K562 (cell line): ENCODE results near the gene GPR183. TPM values are rescaled to one million over a fixed set of nuclear protein-coding genes. Genes with fewer than 3 reads are reported as not detected.

Experiments
- ATAC-seq: fragments of 200-7000 bp; cut with Tn5 transposase; 3 replicates; pipeline ENCODE4 v1.9.1; 2020; ENCODE audit warnings: moderate library complexity
- BruUV-seq: library from RNA; stranded (reverse); fragments of 400-500 nt; replicated peaks from 2 replicates; lab custom pipeline; 2021; lab: Mats Ljungman, UMichigan
- CTCF ChIA-PET: fragments of 300-600 bp; formaldehyde crosslinking; extraction: SDS; loops from one replicate; lab custom pipeline; 2021; ENCODE audit warnings: low intra/inter-chr PET ratio; lab: Yijun Ruan, JAX
- POLR2A ChIA-PET: fragments of 300-600, 350-650 bp; sonication (Branson Sonifier 250); formaldehyde crosslinking; extraction: SDS; loops from one replicate; lab custom pipeline; 2021; ENCODE audit warnings: antibody characterized with exemption, inconsistent platforms; lab: Yijun Ruan, JAX
- DNase-seq, 4 experiments: peaks; one replicate each; pipeline versions ENCODE4 v3.0.0 to v3.0.0-alpha.2; 2011 to 2018; ENCODE audit warnings: low spot score in 3 of 4, mixed read lengths in 3 of 4; ENCODE audit errors: extremely low read depth in 1 of 4
- FAIRE-seq: peaks from 2 replicates; lab custom pipeline; 2011; peaks lifted over from hg19 to GRCh38; lab: Jason Lieb, UNC
- H2AFZ ChIP-seq: 2 replicates; pipeline ENCODE4 v1.6.0; 2011; ENCODE audit warnings: low read depth, low read length, control low read depth, inconsistent platforms
- H3K27ac ChIP-seq: fragments of 200-600 bp; 3 replicates; pipeline ENCODE4 v1.8.0; 2011; ENCODE audit warnings: low read depth, mild to moderate bottlenecking, control low read depth, inconsistent platforms, low read length, moderate library complexity, mixed read lengths; ENCODE audit errors: extremely low read depth
- H3K27me3 ChIP-seq, 2 experiments: fragments of 300-600 bp in 1 of 2; 2 replicates in 1 of 2; 3 replicates in 1 of 2; pipeline versions ENCODE4 v1.6.0 to v1.8.0; 2011; ENCODE audit warnings: inconsistent platforms in 2 of 2, low read length in 2 of 2, mild to moderate bottlenecking in 1 of 2, mixed read lengths in 1 of 2, moderate library complexity in 1 of 2; ENCODE audit not compliant: control insufficient read depth in 2 of 2, insufficient read depth in 2 of 2
- H3K36me3 ChIP-seq: fragments of 300-600 bp; 3 replicates; pipeline ENCODE4 v1.8.0; 2011; ENCODE audit warnings: mild to moderate bottlenecking, low read length, inconsistent platforms; ENCODE audit not compliant: control insufficient read depth, insufficient read depth
- H3K4me1 ChIP-seq, 2 experiments: fragments of 200-600 bp in 1 of 2; replicated peaks in 1 of 2; 2 replicates in 1 of 2; 3 replicates in 1 of 2; pipeline versions ENCODE4 v1.5.1 to v1.8.0; 2011; ENCODE audit warnings: inconsistent platforms in 2 of 2, low read length in 2 of 2, mild to moderate bottlenecking in 1 of 2, mixed read lengths in 1 of 2, moderate library complexity in 1 of 2; ENCODE audit not compliant: control insufficient read depth in 2 of 2, insufficient read depth in 2 of 2
- H3K4me2 ChIP-seq: 2 replicates; pipeline ENCODE4 v1.6.1; 2011; ENCODE audit warnings: low read length, control low read depth, inconsistent platforms, mixed read lengths; ENCODE audit not compliant: insufficient read depth
- H3K4me3 ChIP-seq: fragments of 200-600 bp; sonication (generic), shearing (Covaris generic); 2 replicates; pipeline ENCODE4 v1.5.1; 2016; ENCODE audit warnings: control low read depth, inconsistent platforms
- H3K79me2 ChIP-seq: fragments of 200-600 bp; 3 replicates; pipeline ENCODE4 v1.8.0; 2011; ENCODE audit warnings: low read length, inconsistent platforms; ENCODE audit not compliant: control insufficient read depth, insufficient read depth
- H3K9ac ChIP-seq, 2 experiments: 2 replicates each; pipeline versions ENCODE4 v1.6.0 to v1.6.1; 2011; ENCODE audit warnings: low read depth in 2 of 2, low read length in 2 of 2, control low read depth in 1 of 2, inconsistent platforms in 1 of 2, mild to moderate bottlenecking in 1 of 2, mixed read lengths in 1 of 2; ENCODE audit not compliant: insufficient read depth in 1 of 2
- H3K9me1 ChIP-seq: one replicate; pipeline ENCODE4 v1.6.0; 2011; ENCODE audit warnings: inconsistent platforms, mild to moderate bottlenecking, low read length, moderate library complexity; ENCODE audit not compliant: control insufficient read depth, insufficient read depth
- H3K9me3 ChIP-seq: replicated peaks from 2 replicates; pipeline ENCODE4 v1.5.1; 2011; ENCODE audit warnings: low read depth, low read length, inconsistent platforms; ENCODE audit not compliant: control insufficient read depth, insufficient read depth
- H4K20me1 ChIP-seq: replicated peaks from 2 replicates; pipeline ENCODE4 v1.6.1; 2011; ENCODE audit warnings: low read length, inconsistent platforms, mixed read lengths; ENCODE audit not compliant: control insufficient read depth, insufficient read depth
- CBFA2T3 ChIP-seq: fragments of 450-650 bp; IDR thresholded peaks from 2 replicates; pipeline ENCODE4 v1.6.1; 2017
- CEBPB ChIP-seq: fragments of 450-650 bp; IDR thresholded peaks from 2 replicates; pipeline ENCODE4 v1.6.1; 2016; ENCODE audit warnings: missing genetic modification characterization, missing compliant biosample characterization
- KDM5B ChIP-seq: fragments of 200-600 bp; sonication (generic); IDR thresholded peaks from 2 replicates; pipeline ENCODE4 v1.6.1; 2012; ENCODE audit warnings: low read depth, mild to moderate bottlenecking, moderate library complexity, low read length, control low read depth, inconsistent platforms; ENCODE audit not compliant: insufficient replicate concordance
- ZNF311 ChIP-seq: fragments of 250-450 bp; sonication (Bioruptor Pico); IDR thresholded peaks from 2 replicates; pipeline ENCODE4 v1.4.0; 2020; ENCODE audit warnings: mild to moderate bottlenecking, moderate library complexity
- WGBS: fragments of 100-300 bp; shearing (Covaris generic); methylation state at CpG from one replicate; pipeline ENCODE4 v1.1.6; 2016; ENCODE audit warnings: low coverage, mixed read lengths; ENCODE audit not compliant: insufficient coverage; ENCODE audit errors: missing lambda C conversion rate; 5-methylcytosine and 5-hydroxymethylcytosine counted together
- in situ Hi-C: fragments of 300-500 bp; cut with MboI; formaldehyde crosslinking; loops from 4 replicates; pipeline ENCODE4 v1.15.0; 2018; ENCODE audit warnings: inconsistent platforms, mixed read lengths
- intact Hi-C: fragments of 100-400 bp; cut with micrococcal nuclease; formaldehyde crosslinking; loops from 2 replicates; pipeline ENCODE4 v1.14.2; 2022
- polyA plus RNA-seq, 8 experiments: library from polyadenylated mRNA; depleted of rRNA in 4 of 8; stranded (reverse) in 5 of 8; unstranded in 3 of 8; fragments of >200 nt; fragmentation: Nextera tagmentation in 2 of 8; fragmentation: Illumina TruSeq in 1 of 8; extraction: Ambion mirVana in 2 of 8; extraction: Trizol in 1 of 8; gene quantifications; 2 replicates each; pipeline versions ENCODE4 v1.2.1 to v1.2.3, GENCODE V29; 2011 to 2014; ENCODE audit warnings: inconsistent platforms in 1 of 8, missing spikeins in 1 of 8
- total RNA-seq, 7 experiments: library from RNA; depleted of rRNA in 6 of 7; stranded (reverse); fragments of >200 nt in 6 of 7; fragmentation: Illumina TruSeq in 2 of 7; extraction: Trizol in 2 of 7; gene quantifications; 2 replicates each; pipeline versions ENCODE4 v1.2.1 to v1.2.3, GENCODE V29; 2011 to 2021; ENCODE audit warnings: low replicate concordance in 1 of 7
- TF ChIP-seq, protein P1 (sequence below), 2 experiments: IDR thresholded peaks; 2 replicates each; pipeline ENCODE4 v1.6.1; 2011; ENCODE audit warnings: borderline replicate concordance in 1 of 2, control low read depth in 1 of 2, low read depth in 1 of 2, low read length in 1 of 2, mild to moderate bottlenecking in 1 of 2, mixed read lengths in 1 of 2, moderate library complexity in 1 of 2; ENCODE audit not compliant: insufficient read depth in 1 of 2, insufficient read length in 1 of 2, poor library complexity in 1 of 2, severe bottlenecking in 1 of 2; ENCODE audit errors: extremely low read depth in 1 of 2
- TF ChIP-seq, protein P2 (sequence below): fragments of 250-450 bp; sonication (Bioruptor Pico); IDR thresholded peaks from 2 replicates; pipeline ENCODE4 v1.8.0; 2021; ENCODE audit warnings: moderate library complexity, mild to moderate bottlenecking, inconsistent platforms

GPR183 gene
- total and polyA plus RNA-seq, 9 of the 15 experiments (the other 6 are each of a cell fraction or from before 2014, with no cell fraction given), result 1.3 to 10.2 (median 3.7) TPM

DNA sequence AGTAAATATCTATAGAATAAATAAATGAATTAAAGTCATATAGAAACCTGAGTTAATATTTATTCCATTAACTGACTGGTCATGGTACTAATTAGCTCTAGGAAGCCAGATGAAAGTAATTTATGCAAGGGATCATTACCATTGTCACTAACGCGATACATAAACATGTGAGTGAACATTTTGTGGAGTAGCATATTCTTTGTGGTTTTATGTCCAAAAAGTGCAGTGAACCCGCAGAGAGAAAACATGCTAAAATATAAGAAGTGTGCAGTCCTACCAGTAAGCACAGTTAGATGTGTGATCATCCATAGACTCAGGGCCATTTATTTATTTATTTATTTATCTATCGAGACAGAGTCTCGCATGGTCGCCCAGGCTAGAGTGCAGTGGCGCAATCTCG, 1.6 kb downstream of the GPR183 start:
- intact Hi-C loops, result no loop called here
- CTCF ChIA-PET, result no interaction called here
- in situ Hi-C loops, result no loop called here

DNA sequence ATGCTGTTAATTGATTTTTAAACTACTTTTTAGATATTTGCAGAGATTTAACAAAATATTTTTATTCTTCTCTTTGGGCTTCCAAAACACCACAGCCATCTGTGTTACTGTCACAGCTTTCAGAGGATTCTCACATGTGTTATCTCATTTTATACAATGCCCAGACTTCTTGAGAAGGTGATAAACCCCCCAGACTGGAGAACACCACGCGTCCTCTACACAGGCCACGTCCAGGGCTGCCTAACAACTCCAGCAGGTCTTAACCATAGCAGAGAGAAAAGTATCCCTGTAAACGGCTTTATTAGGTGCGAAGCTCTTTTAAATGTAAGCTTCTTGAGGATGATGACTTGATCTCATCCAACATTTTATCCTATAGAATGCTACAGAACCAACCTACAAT, 2.0 kb downstream of the GPR183 start:
- 23% methylated on average over 5 of the region's 5 CpGs for WGBS
- Histone ChIP-seq H3K9me1 (no peaks in the 10 kb centered on the region), H3K4me2 (no peak overlapping the region), H2AFZ (no peak overlapping the region), H3K9me3 (no peaks in the 10 kb centered on the region), H3K36me3 (peaks cover 18% of the 10 kb centered on the region; the same call in 2 of the 3 replicates), H4K20me1 (no peaks in the 10 kb centered on the region), H3K4me3 (no peak overlapping the region), H3K4me1 (peaks cover 3 to 12% of the 10 kb centered on the region in 2 experiments; a peak in 4 of 5 replicates), H3K27ac (no peak overlapping the region; the same call in 2 of the 3 replicates), H3K27me3 (no peaks in the 10 kb centered on the region), H3K9ac (no peak overlapping the region), H3K79me2 (peaks cover 42% of the 10 kb centered on the region)
- in situ Hi-C loops (no loop called here), intact Hi-C loops (no loop called here)
- peak in 1 of 4 experiments; percentile 34 for DNase-seq
- no TSS peak for BruUV-seq
- POLR2A ChIA-PET, result interaction anchor here (0.6 to 2.1 kb wide), 4 partner anchors 10 to 884 kb away, joined by 3 to 4 read pairs (median 4); no protein-coding TSS in a partner anchor
- CTCF ChIA-PET, result no interaction called here
- FAIRE-seq, result no peak
- peak; percentile 20; the same call in 2 of the 3 replicates for ATAC-seq
- TF ChIP-seq CBFA2T3 (peak; percentile 43; the same call in 1 of the 2 replicates), ZNF311 (CRISPR knock-in tag) (no peak)
- TF ChIP-seq, protein P1, sequence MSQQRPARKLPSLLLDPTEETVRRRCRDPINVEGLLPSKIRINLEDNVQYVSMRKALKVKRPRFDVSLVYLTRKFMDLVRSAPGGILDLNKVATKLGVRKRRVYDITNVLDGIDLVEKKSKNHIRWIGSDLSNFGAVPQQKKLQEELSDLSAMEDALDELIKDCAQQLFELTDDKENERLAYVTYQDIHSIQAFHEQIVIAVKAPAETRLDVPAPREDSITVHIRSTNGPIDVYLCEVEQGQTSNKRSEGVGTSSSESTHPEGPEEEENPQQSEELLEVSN (IDR thresholded peaks at IDR 0.05; ENCODE audit: borderline replicate concordance in 1 of 2, extremely low read depth in 1 of 2, insufficient read depth in 1 of 2, insufficient read length in 1 of 2, low read depth in 1 of 2, low read length in 1 of 2, poor library complexity in 1 of 2, severe bottlenecking in 1 of 2), result peak in 1 of 2 experiments; percentile 17
- TF ChIP-seq, protein P2, sequence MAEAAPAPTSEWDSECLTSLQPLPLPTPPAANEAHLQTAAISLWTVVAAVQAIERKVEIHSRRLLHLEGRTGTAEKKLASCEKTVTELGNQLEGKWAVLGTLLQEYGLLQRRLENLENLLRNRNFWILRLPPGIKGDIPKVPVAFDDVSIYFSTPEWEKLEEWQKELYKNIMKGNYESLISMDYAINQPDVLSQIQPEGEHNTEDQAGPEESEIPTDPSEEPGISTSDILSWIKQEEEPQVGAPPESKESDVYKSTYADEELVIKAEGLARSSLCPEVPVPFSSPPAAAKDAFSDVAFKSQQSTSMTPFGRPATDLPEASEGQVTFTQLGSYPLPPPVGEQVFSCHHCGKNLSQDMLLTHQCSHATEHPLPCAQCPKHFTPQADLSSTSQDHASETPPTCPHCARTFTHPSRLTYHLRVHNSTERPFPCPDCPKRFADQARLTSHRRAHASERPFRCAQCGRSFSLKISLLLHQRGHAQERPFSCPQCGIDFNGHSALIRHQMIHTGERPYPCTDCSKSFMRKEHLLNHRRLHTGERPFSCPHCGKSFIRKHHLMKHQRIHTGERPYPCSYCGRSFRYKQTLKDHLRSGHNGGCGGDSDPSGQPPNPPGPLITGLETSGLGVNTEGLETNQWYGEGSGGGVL (CRISPR knock-in tag), result no peak

More for the DNA sequence above, 1.6 kb downstream of the GPR183 start:
- Histone ChIP-seq H3K36me3 (peaks cover 18% of the 10 kb centered on the region; the same call in 2 of the 3 replicates), H3K4me3 (no peak overlapping the region), H3K79me2 (peaks cover 45% of the 10 kb centered on the region), H3K9me1 (no peaks in the 10 kb centered on the region), H3K4me2 (no peak overlapping the region), H3K27ac (no peak overlapping the region; the same call in 2 of the 3 replicates), H3K9ac (no peak overlapping the region), H3K27me3 (no peaks in the 10 kb centered on the region), H4K20me1 (no peaks in the 10 kb centered on the region), H3K9me3 (no peaks in the 10 kb centered on the region), H2AFZ (no peak overlapping the region), H3K4me1 (peaks cover 3 to 16% of the 10 kb centered on the region in 2 experiments; a peak in 4 of 5 replicates)
- BruUV-seq, result no TSS peak
- POLR2A ChIA-PET, result interaction anchor here (0.9 to 2.1 kb wide), 3 partner anchors 9 to 30 kb away, joined by 3 to 4 read pairs (median 4); no protein-coding TSS in a partner anchor
- DNase-seq (no peak), ATAC-seq (no peak), FAIRE-seq (no peak)
- TF ChIP-seq CEBPB (tag) (peak; percentile 45), KDM5B (no peak)
- WGBS, result 79% methylated on average over 8 of the region's 8 CpGs
